T-helper 1 cell treated with Interleukin-12 subunit alpha and Interleukin-12 subunit beta and Interleukin-4 antibody, amounts not matched to agents 30 μg/mL and 1 μg/mL, for 36 hours (primary cell): ENCODE measurements around the gene ADCY5.

ENCODE experiments used
- H3K27ac Mint-ChIP-seq: one replicate; pipeline ENCODE4 v1.8.0; 2021; ENCODE audit warnings: mild to moderate bottlenecking, mixed read lengths
- H3K27me3 Mint-ChIP-seq: one replicate; pipeline ENCODE4 v1.8.0; 2021; ENCODE audit warnings: low read depth, mixed read lengths
- H3K36me3 Mint-ChIP-seq: one replicate; pipeline ENCODE4 v1.8.0; 2021; ENCODE audit warnings: low read depth, mixed read lengths
- H3K4me1 Mint-ChIP-seq: one replicate; pipeline ENCODE4 v1.8.0; 2021; ENCODE audit warnings: low read depth, mixed read lengths
- H3K4me3 Mint-ChIP-seq: one replicate; pipeline ENCODE4 v1.8.0; 2021; ENCODE audit warnings: mild to moderate bottlenecking, moderate library complexity, mixed read lengths
- H3K9me3 Mint-ChIP-seq: one replicate; pipeline ENCODE4 v1.8.0; 2021; ENCODE audit warnings: mixed read lengths

ADCY5 gene

GRCh38 chr3:123384256-123384655, 64.6 kb downstream of the ADCY5 start:
- H3K27me3 Mint-ChIP-seq, result peaks cover 4% of the 10 kb centered on the region
- no peaks in the 10 kb centered on the region for H3K36me3 Mint-ChIP-seq
- H3K4me1 Mint-ChIP-seq, result no peaks in the 10 kb centered on the region
- no peaks in the 10 kb centered on the region for H3K9me3 Mint-ChIP-seq
- H3K4me3 Mint-ChIP-seq, result no peak overlapping the region
- H3K27ac Mint-ChIP-seq, result no peak overlapping the region

GRCh38 chr3:123383091-123384053, 65.5 kb downstream of the ADCY5 start:
- Mint-ChIP-seq H3K27ac (no peak overlapping the region), H3K4me3 (no peak overlapping the region), H3K27me3 (peaks cover 4% of the 10 kb centered on the region), H3K36me3 (no peaks in the 10 kb centered on the region), H3K9me3 (no peaks in the 10 kb centered on the region), H3K4me1 (no peaks in the 10 kb centered on the region)

GRCh38 chr3:123380261-123380660, 68.6 kb downstream of the ADCY5 start:
- no peaks in the 10 kb centered on the region for H3K36me3 Mint-ChIP-seq
- no peaks in the 10 kb centered on the region for H3K27me3 Mint-ChIP-seq
- H3K9me3 Mint-ChIP-seq, result no peaks in the 10 kb centered on the region
- no peak overlapping the region for H3K27ac Mint-ChIP-seq
- no peak overlapping the region for H3K4me3 Mint-ChIP-seq
- no peaks in the 10 kb centered on the region for H3K4me1 Mint-ChIP-seq

GRCh38 chr3:123379041-123379830, 69.7 kb downstream of the ADCY5 start:
- H3K27ac Mint-ChIP-seq, result no peak overlapping the region
- no peak overlapping the region for H3K4me3 Mint-ChIP-seq
- H3K27me3 Mint-ChIP-seq, result no peaks in the 10 kb centered on the region
- no peaks in the 10 kb centered on the region for H3K9me3 Mint-ChIP-seq
- no peaks in the 10 kb centered on the region for H3K36me3 Mint-ChIP-seq
- H3K4me1 Mint-ChIP-seq, result no peaks in the 10 kb centered on the region

- Mint-ChIP-seq H3K4me1 (no peaks in the 10 kb centered on the region), H3K27ac (no peak overlapping the region), H3K36me3 (no peaks in the 10 kb centered on the region), H3K9me3 (no peaks in the 10 kb centered on the region), H3K4me3 (no peak overlapping the region), H3K27me3 (peaks cover 4% of the 10 kb centered on the region)
Observed at GRCh38 chr3:123378409-123378915, 70.4 kb downstream of the ADCY5 start.

GRCh38 chr3:123377243-123377740, 71.6 kb downstream of the ADCY5 start:
- no peak overlapping the region for H3K4me3 Mint-ChIP-seq
- H3K9me3 Mint-ChIP-seq, result no peaks in the 10 kb centered on the region
- no peaks in the 10 kb centered on the region for H3K4me1 Mint-ChIP-seq
- no peaks in the 10 kb centered on the region for H3K36me3 Mint-ChIP-seq
- H3K27ac Mint-ChIP-seq, result no peak overlapping the region
- H3K27me3 Mint-ChIP-seq, result peaks cover 4% of the 10 kb centered on the region

- Mint-ChIP-seq H3K27me3 (peaks cover 4% of the 10 kb centered on the region), H3K4me3 (no peak overlapping the region), H3K36me3 (no peaks in the 10 kb centered on the region), H3K27ac (no peak overlapping the region), H3K9me3 (no peaks in the 10 kb centered on the region), H3K4me1 (no peaks in the 10 kb centered on the region)
Observed at GRCh38 chr3:123376451-123377242, 72.2 kb downstream of the ADCY5 start.

- Mint-ChIP-seq H3K4me3 (no peak overlapping the region), H3K27me3 (peaks cover 4% of the 10 kb centered on the region), H3K4me1 (no peaks in the 10 kb centered on the region), H3K27ac (no peak overlapping the region), H3K9me3 (no peaks in the 10 kb centered on the region), H3K36me3 (no peaks in the 10 kb centered on the region)
Observed at GRCh38 chr3:123375014-123375940, 73.6 kb downstream of the ADCY5 start.

GRCh38 chr3:123374016-123374415, 74.9 kb downstream of the ADCY5 start:
- H3K4me3 Mint-ChIP-seq, result no peak overlapping the region
- H3K9me3 Mint-ChIP-seq, result no peaks in the 10 kb centered on the region
- H3K27me3 Mint-ChIP-seq, result peaks cover 4% of the 10 kb centered on the region
- no peak overlapping the region for H3K27ac Mint-ChIP-seq
- H3K4me1 Mint-ChIP-seq, result no peaks in the 10 kb centered on the region
- no peaks in the 10 kb centered on the region for H3K36me3 Mint-ChIP-seq

- H3K4me3 Mint-ChIP-seq, result no peak overlapping the region
- no peaks in the 10 kb centered on the region for H3K4me1 Mint-ChIP-seq
- H3K9me3 Mint-ChIP-seq, result no peaks in the 10 kb centered on the region
- peaks cover 4% of the 10 kb centered on the region for H3K27me3 Mint-ChIP-seq
- H3K27ac Mint-ChIP-seq, result no peak overlapping the region
- H3K36me3 Mint-ChIP-seq, result no peaks in the 10 kb centered on the region
Observed at GRCh38 chr3:123373474-123373987, 75.4 kb downstream of the ADCY5 start.

- H3K4me3 Mint-ChIP-seq, result no peak overlapping the region
- peaks cover 4% of the 10 kb centered on the region for H3K27me3 Mint-ChIP-seq
- H3K36me3 Mint-ChIP-seq, result no peaks in the 10 kb centered on the region
- no peak overlapping the region for H3K27ac Mint-ChIP-seq
- H3K4me1 Mint-ChIP-seq, result no peaks in the 10 kb centered on the region
- H3K9me3 Mint-ChIP-seq, result no peaks in the 10 kb centered on the region
Observed at GRCh38 chr3:123372686-123373473, 76.0 kb downstream of the ADCY5 start.

- no peak overlapping the region for H3K4me3 Mint-ChIP-seq
- no peaks in the 10 kb centered on the region for H3K36me3 Mint-ChIP-seq
- peaks cover 4% of the 10 kb centered on the region for H3K27me3 Mint-ChIP-seq
- H3K9me3 Mint-ChIP-seq, result no peaks in the 10 kb centered on the region
- H3K27ac Mint-ChIP-seq, result no peak overlapping the region
- H3K4me1 Mint-ChIP-seq, result no peaks in the 10 kb centered on the region
Observed at GRCh38 chr3:123371859-123372685, 76.8 kb downstream of the ADCY5 start.
